K562 (cell line): ENCODE results near the gene DDX51. TPM values are rescaled to one million over a fixed set of nuclear protein-coding genes. Genes with fewer than 3 reads are reported as not detected.

ENCODE experiments used
- ATAC-seq: fragments of 200-7000 bp; cut with Tn5 transposase; 3 replicates; pipeline ENCODE4 v1.9.1; 2020; ENCODE audit warnings: moderate library complexity
- BruUV-seq: library from RNA; stranded (reverse); fragments of 400-500 nt; replicated peaks from 2 replicates; lab custom pipeline; 2021; lab: Mats Ljungman, UMichigan
- CTCF ChIA-PET: fragments of 300-600 bp; formaldehyde crosslinking; extraction: SDS; loops from one replicate; lab custom pipeline; 2021; ENCODE audit warnings: low intra/inter-chr PET ratio; lab: Yijun Ruan, JAX
- POLR2A ChIA-PET: fragments of 300-600, 350-650 bp; sonication (Branson Sonifier 250); formaldehyde crosslinking; extraction: SDS; loops from one replicate; lab custom pipeline; 2021; ENCODE audit warnings: antibody characterized with exemption, inconsistent platforms; lab: Yijun Ruan, JAX
- DNase-seq, 4 experiments: peaks; one replicate each; pipeline versions ENCODE4 v3.0.0 to v3.0.0-alpha.2; 2011 to 2018; ENCODE audit warnings: low spot score in 3 of 4, mixed read lengths in 3 of 4; ENCODE audit errors: extremely low read depth in 1 of 4
- FAIRE-seq: peaks from 2 replicates; lab custom pipeline; 2011; peaks lifted over from hg19 to GRCh38; lab: Jason Lieb, UNC
- H2AFZ ChIP-seq: 2 replicates; pipeline ENCODE4 v1.6.0; 2011; ENCODE audit warnings: low read depth, low read length, control low read depth, inconsistent platforms
- H3K27ac ChIP-seq: fragments of 200-600 bp; 3 replicates; pipeline ENCODE4 v1.8.0; 2011; ENCODE audit warnings: low read depth, mild to moderate bottlenecking, control low read depth, inconsistent platforms, low read length, moderate library complexity, mixed read lengths; ENCODE audit errors: extremely low read depth
- H3K27me3 ChIP-seq, 2 experiments: fragments of 300-600 bp in 1 of 2; 2 replicates in 1 of 2; 3 replicates in 1 of 2; pipeline versions ENCODE4 v1.6.0 to v1.8.0; 2011; ENCODE audit warnings: inconsistent platforms in 2 of 2, low read length in 2 of 2, mild to moderate bottlenecking in 1 of 2, mixed read lengths in 1 of 2, moderate library complexity in 1 of 2; ENCODE audit not compliant: control insufficient read depth in 2 of 2, insufficient read depth in 2 of 2
- H3K36me3 ChIP-seq: fragments of 300-600 bp; 3 replicates; pipeline ENCODE4 v1.8.0; 2011; ENCODE audit warnings: mild to moderate bottlenecking, low read length, inconsistent platforms; ENCODE audit not compliant: control insufficient read depth, insufficient read depth
- H3K4me1 ChIP-seq, 2 experiments: fragments of 200-600 bp in 1 of 2; replicated peaks in 1 of 2; 2 replicates in 1 of 2; 3 replicates in 1 of 2; pipeline versions ENCODE4 v1.5.1 to v1.8.0; 2011; ENCODE audit warnings: inconsistent platforms in 2 of 2, low read length in 2 of 2, mild to moderate bottlenecking in 1 of 2, mixed read lengths in 1 of 2, moderate library complexity in 1 of 2; ENCODE audit not compliant: control insufficient read depth in 2 of 2, insufficient read depth in 2 of 2
- H3K4me2 ChIP-seq: 2 replicates; pipeline ENCODE4 v1.6.1; 2011; ENCODE audit warnings: low read length, control low read depth, inconsistent platforms, mixed read lengths; ENCODE audit not compliant: insufficient read depth
- H3K4me3 ChIP-seq: fragments of 200-600 bp; sonication (generic), shearing (Covaris generic); 2 replicates; pipeline ENCODE4 v1.5.1; 2016; ENCODE audit warnings: control low read depth, inconsistent platforms
- H3K79me2 ChIP-seq: fragments of 200-600 bp; 3 replicates; pipeline ENCODE4 v1.8.0; 2011; ENCODE audit warnings: low read length, inconsistent platforms; ENCODE audit not compliant: control insufficient read depth, insufficient read depth
- H3K9ac ChIP-seq, 2 experiments: 2 replicates each; pipeline versions ENCODE4 v1.6.0 to v1.6.1; 2011; ENCODE audit warnings: low read depth in 2 of 2, low read length in 2 of 2, control low read depth in 1 of 2, inconsistent platforms in 1 of 2, mild to moderate bottlenecking in 1 of 2, mixed read lengths in 1 of 2; ENCODE audit not compliant: insufficient read depth in 1 of 2
- H3K9me1 ChIP-seq: one replicate; pipeline ENCODE4 v1.6.0; 2011; ENCODE audit warnings: inconsistent platforms, mild to moderate bottlenecking, low read length, moderate library complexity; ENCODE audit not compliant: control insufficient read depth, insufficient read depth
- H3K9me3 ChIP-seq: replicated peaks from 2 replicates; pipeline ENCODE4 v1.5.1; 2011; ENCODE audit warnings: low read depth, low read length, inconsistent platforms; ENCODE audit not compliant: control insufficient read depth, insufficient read depth
- H4K20me1 ChIP-seq: replicated peaks from 2 replicates; pipeline ENCODE4 v1.6.1; 2011; ENCODE audit warnings: low read length, inconsistent platforms, mixed read lengths; ENCODE audit not compliant: control insufficient read depth, insufficient read depth
- FOXO4 ChIP-seq: fragments of 450-650 bp; formaldehyde crosslinking; IDR thresholded peaks from 2 replicates; pipeline ENCODE4 v1.4.0; 2020; ENCODE audit warnings: mild to moderate bottlenecking, moderate library complexity
- MEIS2 ChIP-seq: fragments of 450-650 bp; IDR thresholded peaks from 2 replicates; pipeline ENCODE4 v1.6.1; 2014; ENCODE audit warnings: mild to moderate bottlenecking; ENCODE audit not compliant: partially characterized antibody
- MTA1 ChIP-seq: fragments of 450-650 bp; IDR thresholded peaks from 2 replicates; pipeline ENCODE4 v1.6.1; 2017; ENCODE audit warnings: borderline replicate concordance
- NFYB ChIP-seq: IDR thresholded peaks from 2 replicates; pipeline ENCODE4 v1.6.1; 2011; ENCODE audit warnings: mild to moderate bottlenecking, moderate library complexity; ENCODE audit not compliant: insufficient read length; ENCODE audit errors: extremely low read depth
- REST ChIP-seq, 2 experiments: fragments of 450-650 bp; formaldehyde crosslinking in 1 of 2; IDR thresholded peaks; 2 replicates each; pipeline versions ENCODE4 v1.4.0 to v1.6.1; 2014 to 2020; ENCODE audit warnings: mild to moderate bottlenecking in 2 of 2, borderline replicate concordance in 1 of 2, low read depth in 1 of 2
- RUNX1 ChIP-seq: sonication (generic); IDR thresholded peaks from 2 replicates; pipeline ENCODE4 v1.6.1; 2016; ENCODE audit warnings: antibody characterized with exemption, low read depth
- SMARCA5 ChIP-seq: fragments of 450-650 bp; IDR thresholded peaks from 2 replicates; pipeline ENCODE4 v1.6.1; 2016
- TGIF2 ChIP-seq: sonication (generic); formaldehyde crosslinking; IDR thresholded peaks from 2 replicates; pipeline ENCODE4 v1.8.1; 2022; ENCODE audit warnings: mild to moderate bottlenecking, missing genetic modification reagents, moderate library complexity
- WGBS: fragments of 100-300 bp; shearing (Covaris generic); methylation state at CpG from one replicate; pipeline ENCODE4 v1.1.6; 2016; ENCODE audit warnings: low coverage, mixed read lengths; ENCODE audit not compliant: insufficient coverage; ENCODE audit errors: missing lambda C conversion rate; 5-methylcytosine and 5-hydroxymethylcytosine counted together
- in situ Hi-C: fragments of 300-500 bp; cut with MboI; formaldehyde crosslinking; loops from 4 replicates; pipeline ENCODE4 v1.15.0; 2018; ENCODE audit warnings: inconsistent platforms, mixed read lengths
- intact Hi-C: fragments of 100-400 bp; cut with micrococcal nuclease; formaldehyde crosslinking; loops from 2 replicates; pipeline ENCODE4 v1.14.2; 2022
- polyA plus RNA-seq, 8 experiments: library from polyadenylated mRNA; depleted of rRNA in 4 of 8; stranded (reverse) in 5 of 8; unstranded in 3 of 8; fragments of >200 nt; fragmentation: Nextera tagmentation in 2 of 8; fragmentation: Illumina TruSeq in 1 of 8; extraction: Ambion mirVana in 2 of 8; extraction: Trizol in 1 of 8; gene quantifications; 2 replicates each; pipeline versions ENCODE4 v1.2.1 to v1.2.3, GENCODE V29; 2011 to 2014; ENCODE audit warnings: inconsistent platforms in 1 of 8, missing spikeins in 1 of 8
- total RNA-seq, 7 experiments: library from RNA; depleted of rRNA in 6 of 7; stranded (reverse); fragments of >200 nt in 6 of 7; fragmentation: Illumina TruSeq in 2 of 7; extraction: Trizol in 2 of 7; gene quantifications; 2 replicates each; pipeline versions ENCODE4 v1.2.1 to v1.2.3, GENCODE V29; 2011 to 2021; ENCODE audit warnings: low replicate concordance in 1 of 7

Gene DDX51
- total and polyA plus RNA-seq, 9 of the 15 experiments (the other 6 are each of a cell fraction or from before 2014, with no cell fraction given): 1.1 to 35.9 (median 12.4) TPM

- WGBS: 0% methylated on average over 9 of the region's 17 CpGs
- Histone ChIP-seq H4K20me1 (no peaks in the 10 kb centered on the region), H3K9me3 (no peaks in the 10 kb centered on the region), H3K79me2 (peaks cover 58% of the 10 kb centered on the region), H3K9me1 (peaks cover 4% of the 10 kb centered on the region), H3K9ac (peak overlapping the region; percentile 78 to 98), H3K27ac (peak overlapping the region; percentile 78), H3K4me3 (peak overlapping the region; percentile 99), H3K27me3 (no peaks in the 10 kb centered on the region), H2AFZ (no peak overlapping the region), H3K4me1 (peaks cover 11 to 51% of the 10 kb centered on the region in 2 experiments; a peak in 4 of 5 replicates), H3K4me2 (peak overlapping the region; percentile 91), H3K36me3 (peaks cover 64% of the 10 kb centered on the region; the same call in 2 of the 3 replicates)
- TF ChIP-seq FOXO4 (CRISPR knock-in tag): no peak
- no peak for TF ChIP-seq RUNX1
- TF ChIP-seq NFYB: no peak
- 0 out of 2 replicates have a peak, but pooled peaks have one; percentile 4 for TF ChIP-seq TGIF2
- no peak for TF ChIP-seq SMARCA5
- no peak for TF ChIP-seq MEIS2
- no peak for TF ChIP-seq MTA1
- TF ChIP-seq REST (IDR thresholded peaks at IDR 0.05; ENCODE audit: borderline replicate concordance): no peak
- no peak for TF ChIP-seq REST (CRISPR knock-in tag; IDR thresholded peaks at IDR 0.05; ENCODE audit: low read depth)
- POLR2A ChIA-PET: interaction anchor here (0.6 to 1.3 kb wide), 2 partner anchors 114 to 445 kb away, joined by 3 to 4 read pairs; no protein-coding TSS in a partner anchor
- ATAC-seq (peak; percentile 31), FAIRE-seq (no peak), DNase-seq (no peak)
- intact Hi-C loops: no loop called here
- CTCF ChIA-PET: no interaction called here
- in situ Hi-C loops: no loop called here
- BruUV-seq: TSS peak; percentile 76
Measured at GRCh38 chr12:132144810-132145168, 670 bp upstream of the DDX51 start.
